ENCODE measurements around the gene SPECC1L. TPM values are rescaled to one million over a fixed set of nuclear protein-coding genes. Genes with fewer than 3 reads are reported as not detected.

Gene SPECC1L
- total RNA-seq, 1 experiment from 2014 or later = 52.2 TPM

GRCh38 chr22:24413736-24414385 lies 143.2 kb downstream of the SPECC1L start:
- H3K36me3 Mint-ChIP-seq (ENCODE audit: insufficient read depth, unreplicated experiment) = peaks cover 31% of the 10 kb centered on the region
- no peak overlapping the region for H3K27ac Mint-ChIP-seq (ENCODE audit: unreplicated experiment)
- H3K4me1 Mint-ChIP-seq (ENCODE audit: low read depth, unreplicated experiment) = no peaks in the 10 kb centered on the region
- no peak for TF ChIP-seq CTCF (IDR thresholded peaks at IDR 0.05; ENCODE audit: unreplicated experiment)
- H3K27me3 Mint-ChIP-seq (ENCODE audit: unreplicated experiment) = no peaks in the 10 kb centered on the region
- CTCF ChIA-PET = no interaction called here
- BruUV-seq (replicated peaks) = no TSS peak
- intact Hi-C loops (cut with micrococcal nuclease; ENCODE audit: unreplicated experiment) = no loop called here
- H3K9me3 Mint-ChIP-seq (ENCODE audit: low read depth, unreplicated experiment) = no peaks in the 10 kb centered on the region
- H3K4me3 Mint-ChIP-seq (ENCODE audit: low read depth, unreplicated experiment) = no peak overlapping the region
- DNase-seq = no peak

DNA sequence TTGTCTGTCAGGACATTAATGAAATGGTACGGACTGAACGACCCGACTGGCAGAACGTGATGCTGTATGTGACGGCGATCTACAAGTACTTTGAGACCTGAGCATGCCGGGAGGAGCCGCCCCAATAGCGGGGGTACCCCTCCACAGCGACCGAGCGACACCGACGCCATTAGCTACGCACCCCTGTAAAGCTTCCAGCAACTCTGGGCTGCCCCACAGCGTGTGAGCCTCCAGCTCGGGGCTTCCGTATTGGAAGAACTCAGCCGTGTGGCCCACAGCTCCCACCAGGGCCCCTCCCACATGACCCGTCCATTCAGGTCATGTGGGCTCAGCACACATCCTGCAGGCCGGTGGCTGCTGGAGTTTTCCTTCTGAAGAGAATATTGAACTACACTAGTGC lies 143.9 kb downstream of the SPECC1L start:
- H3K4me3 Mint-ChIP-seq (ENCODE audit: low read depth, unreplicated experiment) = no peak overlapping the region
- no peaks in the 10 kb centered on the region for H3K4me1 Mint-ChIP-seq (ENCODE audit: low read depth, unreplicated experiment)
- BruUV-seq (replicated peaks) = no TSS peak
- TF ChIP-seq CTCF (IDR thresholded peaks at IDR 0.05; ENCODE audit: unreplicated experiment) = no peak
- H3K9me3 Mint-ChIP-seq (ENCODE audit: low read depth, unreplicated experiment) = no peaks in the 10 kb centered on the region
- H3K27me3 Mint-ChIP-seq (ENCODE audit: unreplicated experiment) = no peaks in the 10 kb centered on the region
- no peak overlapping the region for H3K27ac Mint-ChIP-seq (ENCODE audit: unreplicated experiment)
- CTCF ChIA-PET = no interaction called here
- intact Hi-C loops (cut with micrococcal nuclease; ENCODE audit: unreplicated experiment) = no loop called here
- peaks cover 36% of the 10 kb centered on the region for H3K36me3 Mint-ChIP-seq (ENCODE audit: insufficient read depth, unreplicated experiment)
- DNase-seq = no peak

DNA sequence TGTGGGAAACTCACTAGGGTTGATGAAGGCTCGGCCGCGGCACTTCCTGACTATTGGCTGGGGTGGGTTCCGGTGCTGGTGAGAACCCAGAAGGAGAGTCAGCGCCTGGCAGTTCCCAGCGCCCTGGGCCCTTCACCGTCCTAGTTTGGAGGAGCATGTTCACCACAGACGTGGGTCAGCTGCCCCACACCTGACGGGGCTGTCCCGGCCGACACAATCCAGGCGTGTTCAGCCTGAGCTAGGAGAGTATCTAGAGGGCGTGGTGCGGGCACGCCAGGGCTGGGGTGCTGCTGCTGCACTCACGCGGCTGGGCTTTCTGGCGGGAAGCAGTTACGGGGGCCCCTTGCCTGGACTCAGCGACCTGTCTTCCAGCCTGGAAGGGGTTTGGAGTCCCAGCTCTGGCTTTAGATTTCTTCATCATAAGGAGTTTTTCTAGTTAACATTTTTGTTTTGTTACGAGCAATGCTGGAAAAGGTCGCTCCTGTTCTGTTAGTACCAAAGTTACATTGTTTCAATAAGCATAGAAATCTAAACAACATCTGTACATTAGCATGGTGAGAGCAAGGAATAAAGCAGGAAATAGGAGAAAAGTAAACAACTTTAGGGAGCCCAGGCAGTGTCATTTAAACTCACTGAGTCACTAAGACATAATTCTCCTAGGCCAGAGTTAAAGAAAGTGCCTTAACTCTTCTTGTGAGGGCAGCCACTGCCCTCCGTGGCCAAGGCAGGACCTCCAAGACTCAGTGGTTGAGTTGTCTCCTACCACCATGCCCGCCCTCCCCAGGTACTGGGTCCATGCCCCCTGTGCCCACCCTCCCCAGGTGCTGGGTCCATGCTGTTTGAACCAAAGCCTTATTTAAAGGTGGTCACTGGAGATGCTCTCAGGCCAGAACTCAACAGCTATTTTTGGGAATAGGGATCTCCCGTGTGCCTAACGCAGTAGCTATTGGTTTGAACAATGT lies 144.6 kb downstream of the SPECC1L start:
- Mint-ChIP-seq H3K27me3 (ENCODE audit: unreplicated experiment) (no peaks in the 10 kb centered on the region), H3K9me3 (ENCODE audit: low read depth, unreplicated experiment) (no peaks in the 10 kb centered on the region), H3K27ac (ENCODE audit: unreplicated experiment) (no peak overlapping the region), H3K4me3 (ENCODE audit: low read depth, unreplicated experiment) (no peak overlapping the region), H3K36me3 (ENCODE audit: insufficient read depth, unreplicated experiment) (peaks cover 40% of the 10 kb centered on the region), H3K4me1 (ENCODE audit: low read depth, unreplicated experiment) (no peaks in the 10 kb centered on the region)
- CTCF ChIA-PET = no interaction called here
- no TSS peak for BruUV-seq (replicated peaks)
- DNase-seq = no peak
- TF ChIP-seq CTCF (IDR thresholded peaks at IDR 0.05; ENCODE audit: unreplicated experiment) = no peak
- intact Hi-C loops (cut with micrococcal nuclease; ENCODE audit: unreplicated experiment) = no loop called here

- BruUV-seq (replicated peaks) = no TSS peak
- no peak for TF ChIP-seq CTCF (IDR thresholded peaks at IDR 0.05; ENCODE audit: unreplicated experiment)
- no peak overlapping the region for H3K4me3 Mint-ChIP-seq (ENCODE audit: low read depth, unreplicated experiment)
- no peaks in the 10 kb centered on the region for H3K9me3 Mint-ChIP-seq (ENCODE audit: low read depth, unreplicated experiment)
- no peak for DNase-seq
- intact Hi-C loops (cut with micrococcal nuclease; ENCODE audit: unreplicated experiment) = no loop called here
- H3K27ac Mint-ChIP-seq (ENCODE audit: unreplicated experiment) = no peak overlapping the region
- CTCF ChIA-PET = no interaction called here
- H3K4me1 Mint-ChIP-seq (ENCODE audit: low read depth, unreplicated experiment) = no peaks in the 10 kb centered on the region
- H3K36me3 Mint-ChIP-seq (ENCODE audit: insufficient read depth, unreplicated experiment) = peaks cover 42% of the 10 kb centered on the region
- no peaks in the 10 kb centered on the region for H3K27me3 Mint-ChIP-seq (ENCODE audit: unreplicated experiment)
These were observed 145.5 kb downstream of the SPECC1L start for GRCh38 chr22:24416095-24416494.

Measured in Calu3 (cell line).